Cardiac fibroblast (primary cell): ENCODE data around the gene DHRS7.
A peak's percentile ranks its signal among the peaks of the same experiment; 100 is the strongest.

Source experiments
- DNase-seq, 2 donors: peaks; one replicate each; pipeline versions ENCODE4 v3.0.0 to v3.0.0-alpha.2; 2010; ENCODE audit warnings: low read depth in 2 of 2
- H3K4me3 ChIP-seq, 2 donors: replicated peaks in 1 of 2; 1 replicate in 1 of 2; 2 replicates in 1 of 2; pipeline ENCODE4 v1.5.1; 2011; ENCODE audit warnings: low read depth in 2 of 2, low read length in 2 of 2, mild to moderate bottlenecking in 2 of 2, moderate library complexity in 1 of 2
- CTCF ChIP-seq: IDR thresholded peaks from one replicate; pipeline ENCODE4 v1.5.1; 2011; ENCODE audit warnings: low read depth, mild to moderate bottlenecking, low read length, inconsistent platforms

The DHRS7 gene

GRCh38 chr14:60095231-60095630, 70.0 kb downstream of the DHRS7 start:
- no peak for DNase-seq
- H3K4me3 ChIP-seq, result no peak overlapping the region
- TF ChIP-seq CTCF, result no peak

- peak overlapping the region; percentile 3 to 89 for H3K4me3 ChIP-seq
- peak; percentile 72 to 78 for DNase-seq
- TF ChIP-seq CTCF, result no peak
Measured at GRCh38 chr14:60094306-60094897, 70.8 kb downstream of the DHRS7 start.
